NCI-H1092 treated with DMSO at 0.1 percent for 48 hours (cell line): Measurements from ENCODE around the gene CDH11.

Experiments
- DNase-seq: peaks from one replicate; lab custom pipeline; 2025; lab: John Stamatoyannopoulos, UW

CDH11 gene

DNA sequence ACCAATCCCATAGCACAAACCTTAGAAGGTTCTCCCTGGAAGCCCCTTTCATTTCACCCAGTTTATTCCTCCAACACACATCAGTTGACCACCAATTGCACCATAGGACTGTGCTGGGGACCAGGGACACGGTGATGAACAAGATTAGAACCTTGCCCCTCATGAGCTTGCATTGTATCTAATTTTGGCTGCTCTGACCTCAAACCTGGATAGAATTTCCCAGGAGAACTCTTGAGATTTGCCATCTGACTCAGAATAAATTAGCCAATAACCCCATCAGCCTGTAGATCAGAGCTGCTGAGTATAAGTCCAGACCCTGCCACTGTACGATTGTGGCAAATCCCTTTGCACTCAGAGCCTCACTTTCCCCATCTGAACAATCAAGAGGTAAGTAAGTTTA lies 52.1 kb downstream of the CDH11 start:
- DNase-seq, result no peak

DNA sequence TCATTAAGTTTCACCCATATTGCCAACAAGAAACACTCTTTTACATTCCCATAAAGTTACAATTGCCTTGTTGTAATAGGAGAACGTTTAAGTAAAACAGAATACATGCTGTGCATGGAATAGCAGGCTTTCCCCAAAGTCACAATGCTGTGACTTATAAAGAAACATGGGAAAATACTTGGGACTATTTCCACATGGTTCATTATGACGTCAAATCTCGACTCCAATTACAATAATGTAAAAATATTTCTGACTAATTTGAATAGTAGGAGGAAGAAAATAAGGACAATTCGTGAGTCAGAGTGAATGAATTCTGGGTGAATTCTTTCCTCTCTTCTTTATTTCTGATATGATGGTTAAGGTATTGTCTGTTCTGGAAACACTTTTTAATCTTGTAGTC lies 52.8 kb downstream of the CDH11 start:
- no peak for DNase-seq

DNA sequence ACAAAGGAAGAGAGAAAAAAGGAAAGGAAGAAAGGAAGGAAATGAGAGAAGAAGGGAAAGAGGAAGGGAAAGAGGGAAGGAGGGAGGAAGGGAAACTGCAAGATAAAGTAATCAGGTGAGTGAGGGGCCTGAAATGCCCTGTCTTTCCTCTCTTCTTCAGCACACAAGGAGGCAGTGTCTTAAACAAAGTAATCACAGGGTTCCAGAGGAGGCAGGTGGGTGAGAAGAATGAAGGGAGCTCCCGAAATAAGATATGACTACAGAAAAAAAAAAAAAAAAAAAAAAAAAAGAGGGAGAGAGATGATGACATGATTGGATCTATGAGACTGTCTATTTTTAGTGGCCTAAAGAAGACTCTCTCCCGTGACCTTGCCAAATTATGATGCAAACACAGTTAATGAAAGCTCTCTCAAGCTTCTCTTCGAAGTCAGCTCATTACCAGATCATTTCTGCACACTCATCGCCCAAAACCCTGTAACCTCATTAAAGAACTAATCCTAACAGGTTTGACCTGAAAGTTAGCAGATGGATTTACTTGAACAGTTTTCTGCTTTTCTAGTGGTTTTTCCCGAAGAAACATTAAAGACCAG lies 53.6 kb downstream of the CDH11 start:
- DNase-seq, result no peak

DNA sequence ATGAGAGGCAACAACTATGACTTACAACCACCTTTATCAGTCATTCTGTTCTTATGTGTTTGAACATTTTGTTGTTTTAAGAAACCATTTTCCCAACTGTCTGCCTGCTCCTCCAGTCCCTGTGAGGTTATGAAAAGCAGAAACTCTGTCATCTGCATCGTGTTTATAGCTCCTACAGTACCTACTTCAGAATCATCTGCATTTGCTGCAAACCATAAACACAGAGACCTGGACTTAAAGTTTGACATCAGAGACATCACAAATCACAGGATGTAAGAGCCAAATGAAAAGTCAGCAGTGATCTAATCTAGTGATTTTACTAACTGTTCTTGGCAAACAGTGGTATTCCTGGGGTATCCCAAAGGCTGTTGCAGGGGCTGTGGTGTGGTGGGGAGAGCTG lies 55.2 kb downstream of the CDH11 start:
- DNase-seq, result no peak

DNA sequence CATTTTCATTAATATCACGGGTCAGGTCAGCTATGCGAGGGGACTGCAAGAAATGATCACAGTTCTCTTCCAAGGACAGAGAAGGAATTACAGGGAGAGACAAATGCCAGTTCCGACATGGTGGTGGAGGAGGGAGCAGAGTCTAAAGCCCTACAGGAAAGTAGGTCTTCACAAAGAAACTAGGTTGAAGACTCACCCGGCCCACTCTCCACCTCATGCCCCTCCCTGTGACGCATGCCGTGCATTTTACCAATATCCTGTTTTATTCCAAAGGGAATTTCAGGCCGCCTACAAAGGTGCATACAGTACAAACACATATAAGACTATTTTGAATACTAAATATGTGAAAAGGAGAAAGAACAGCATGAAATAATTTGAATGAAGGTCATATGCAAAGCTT lies 56.8 kb downstream of the CDH11 start:
- no peak for DNase-seq

DNA sequence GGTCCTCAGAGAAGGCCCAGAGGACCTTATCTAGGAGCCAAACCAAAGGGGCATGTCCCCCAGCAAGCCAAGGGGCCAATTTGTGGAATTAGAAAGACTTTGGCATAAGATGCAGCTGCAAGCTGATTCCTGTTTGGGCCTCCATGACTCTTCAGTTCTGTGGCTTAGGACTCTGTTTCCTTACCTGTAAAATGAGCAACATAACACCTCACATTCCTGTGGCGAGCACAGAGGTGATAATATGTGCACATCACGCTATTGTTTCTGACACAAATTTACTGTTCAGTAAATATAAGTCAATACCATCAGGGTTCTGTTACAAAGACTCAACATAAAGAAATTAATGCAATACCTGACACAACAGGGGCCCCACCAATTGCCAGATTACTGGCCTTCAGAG lies 57.7 kb downstream of the CDH11 start:
- no peak for DNase-seq

DNA sequence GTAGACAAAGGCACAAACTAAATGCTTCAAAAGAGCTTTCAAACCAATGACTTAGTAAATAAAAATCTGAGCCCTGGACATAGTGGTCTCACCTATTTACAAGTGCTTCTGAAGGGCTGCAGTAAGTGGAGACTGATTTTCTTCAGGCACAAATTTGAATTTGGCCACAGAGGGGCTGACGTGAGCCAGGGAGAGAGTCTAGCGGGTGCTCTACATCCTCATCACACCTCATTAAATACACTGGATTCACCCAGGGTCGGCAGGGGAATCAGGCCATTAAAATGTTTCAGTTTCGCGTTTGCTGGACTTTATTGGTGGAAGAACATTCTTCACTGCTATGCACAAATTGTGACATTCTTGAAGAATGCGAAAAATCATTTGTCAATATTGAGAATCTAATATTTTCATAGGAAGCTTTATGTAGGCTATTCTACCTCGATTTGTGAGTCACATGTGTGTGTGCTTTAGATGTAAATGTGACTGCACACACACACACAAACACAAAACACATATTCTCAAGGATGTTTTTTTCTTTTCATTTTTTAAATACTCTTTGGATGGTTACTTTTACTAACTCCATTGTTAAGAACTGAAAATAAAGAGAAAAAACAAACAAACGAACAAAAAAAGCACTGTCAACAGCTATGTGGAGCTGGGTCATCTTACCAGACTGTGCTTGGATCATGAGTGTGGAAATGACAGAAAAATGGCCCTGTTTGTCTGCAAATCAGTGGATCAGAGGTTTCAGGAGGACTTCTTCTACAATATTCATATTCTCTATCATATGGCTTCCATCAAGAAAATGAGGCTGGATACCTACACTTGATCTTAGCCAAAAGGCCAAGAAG lies 58.9 kb downstream of the CDH11 start:
- peak; percentile 18 for DNase-seq

DNA sequence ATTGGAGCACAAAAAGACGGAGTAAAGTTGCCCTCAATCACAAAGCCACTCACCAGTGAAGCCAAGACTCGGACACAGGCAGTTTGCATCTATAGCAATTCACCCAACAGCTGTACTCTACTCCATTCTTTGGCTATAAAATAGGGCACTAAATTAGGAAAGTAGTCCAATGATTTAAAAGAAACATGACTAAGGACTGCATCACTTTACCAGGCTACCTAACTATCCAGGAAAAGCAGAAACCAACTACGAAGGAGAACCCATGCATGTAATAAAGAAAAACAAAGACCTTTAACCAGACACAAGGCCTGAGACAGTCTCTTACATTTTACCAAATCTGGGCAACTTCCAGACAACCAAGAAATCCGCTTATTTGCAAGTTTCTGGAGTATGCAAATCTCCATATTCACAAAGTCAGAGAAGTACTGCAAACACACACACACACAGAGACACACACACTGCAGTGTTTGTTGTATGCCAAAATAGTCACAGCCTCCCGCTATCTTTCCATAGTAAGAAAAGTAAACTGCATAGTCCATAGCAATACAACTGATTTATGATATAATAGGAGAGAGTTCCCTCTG lies 59.8 kb downstream of the CDH11 start:
- DNase-seq, result no peak

DNA sequence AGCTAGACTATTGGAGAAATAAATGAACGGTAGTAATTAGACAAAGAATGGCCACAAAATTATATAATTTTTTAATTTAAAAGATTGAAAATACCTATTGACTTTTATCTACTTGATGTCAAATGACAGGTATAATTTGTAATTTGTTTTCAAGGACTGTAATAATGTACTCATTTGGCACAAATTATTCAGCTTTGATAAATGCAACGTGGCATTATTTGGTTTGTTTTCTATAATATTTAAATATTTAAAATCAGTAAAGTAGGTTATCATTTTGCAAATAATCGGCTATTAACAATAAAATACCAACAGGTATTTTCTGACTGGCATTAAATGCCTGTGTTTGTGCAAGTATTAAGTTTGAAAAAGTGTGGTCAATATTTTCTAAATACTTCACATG lies 60.6 kb downstream of the CDH11 start:
- no peak for DNase-seq

DNA sequence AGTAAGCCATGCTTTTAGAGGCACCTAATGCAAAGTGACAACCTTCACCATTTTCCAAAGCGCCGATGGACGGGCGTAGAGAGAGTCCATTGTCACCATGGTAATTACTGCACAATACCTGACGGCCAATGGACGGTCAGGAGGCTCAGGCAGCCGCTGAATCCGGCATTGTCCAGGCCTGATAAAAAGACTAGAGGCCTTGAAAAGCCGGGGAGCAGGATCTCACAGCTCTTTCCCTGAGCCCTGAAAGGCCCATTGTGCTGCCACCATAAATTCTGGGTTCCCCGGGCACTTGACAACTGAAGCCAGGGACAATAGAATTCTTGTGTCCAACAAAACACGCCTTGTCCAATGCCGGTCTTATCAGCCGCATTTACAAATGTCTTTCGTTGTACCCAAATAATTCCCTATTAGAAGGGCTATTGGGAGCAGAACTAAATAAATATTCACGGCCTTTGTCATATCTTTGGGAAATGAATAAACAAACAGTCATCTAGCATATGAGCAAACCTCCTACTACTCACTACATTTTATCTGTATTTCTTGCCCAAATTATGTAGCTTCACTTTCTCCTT lies 62.4 kb downstream of the CDH11 start:
- DNase-seq, result no peak

DNA sequence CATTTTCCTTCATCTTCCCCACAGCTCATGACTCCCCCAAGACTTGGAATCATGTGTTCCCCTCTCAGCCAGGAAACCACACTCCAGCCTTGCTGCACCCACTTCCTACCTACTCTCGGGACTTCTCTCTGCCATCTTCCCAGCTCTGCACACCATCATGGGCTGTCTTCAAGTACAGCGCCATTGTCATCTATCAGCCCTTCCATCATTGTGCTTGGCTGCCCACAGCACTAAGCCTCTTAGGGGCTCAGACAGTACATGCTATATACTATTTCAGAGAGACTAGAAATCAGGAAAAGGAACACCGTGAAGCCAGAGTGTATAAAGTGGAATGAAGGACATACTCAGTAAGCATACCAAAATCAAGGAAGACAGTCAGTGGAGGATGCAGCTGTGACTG lies 64.7 kb downstream of the CDH11 start:
- no peak for DNase-seq

DNA sequence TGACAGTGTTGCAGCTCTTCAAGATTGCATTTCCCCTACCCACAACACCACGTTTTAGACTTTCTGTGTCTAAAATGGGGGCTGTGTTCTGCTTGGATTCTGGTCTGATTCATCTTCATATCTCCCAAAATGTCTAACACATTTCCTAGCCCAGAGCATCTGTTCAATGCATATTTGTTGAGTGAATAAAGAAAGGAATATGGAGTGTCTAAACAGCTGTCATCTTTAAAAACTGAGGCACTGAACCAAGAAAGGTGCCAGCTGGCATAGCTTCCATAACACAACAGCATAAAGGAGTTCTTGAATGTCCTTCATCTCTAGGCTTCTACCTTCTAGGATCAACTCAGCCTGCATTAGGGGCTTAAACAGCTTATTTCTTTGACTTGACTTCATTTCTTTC lies 67.4 kb downstream of the CDH11 start:
- DNase-seq, result no peak

DNA sequence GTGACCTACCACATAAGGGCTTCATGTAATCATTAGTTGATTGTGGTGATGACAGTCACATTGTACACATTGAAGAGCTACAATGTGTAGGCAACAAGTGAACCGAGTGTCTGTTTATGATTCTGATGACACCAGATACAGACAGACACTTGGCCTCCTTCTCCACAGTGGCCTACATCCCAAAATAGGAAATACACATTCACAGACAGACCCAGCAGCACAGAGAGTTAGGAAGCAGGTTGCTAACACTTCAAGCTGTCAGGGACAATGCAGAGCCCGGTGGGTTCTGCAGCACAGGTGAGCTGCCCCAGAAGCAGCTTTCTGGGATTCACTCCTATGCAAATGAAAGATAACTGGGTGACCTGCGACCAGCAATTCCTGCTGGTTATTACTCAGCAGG lies 72.2 kb downstream of the CDH11 start:
- DNase-seq, result no peak

DNA sequence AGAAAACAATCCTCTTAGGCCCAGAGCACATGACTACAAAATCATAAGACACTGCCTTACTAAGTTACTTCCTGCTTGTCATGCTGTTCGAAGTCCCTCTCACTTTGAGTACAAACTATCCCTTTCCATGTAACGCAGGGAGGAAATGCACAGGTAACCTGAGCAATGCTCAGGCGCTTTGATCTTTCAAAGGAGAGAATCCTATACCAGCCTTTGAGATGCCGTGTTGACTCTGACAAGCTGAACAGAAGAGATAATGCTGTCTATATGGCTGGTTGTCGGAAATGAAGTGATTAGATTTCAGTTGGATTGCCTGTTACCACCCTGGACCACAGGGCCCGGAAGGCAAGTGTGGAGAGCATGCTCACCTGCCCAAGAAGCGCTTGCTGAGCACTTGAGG lies 75.9 kb downstream of the CDH11 start:
- DNase-seq, result no peak

DNA sequence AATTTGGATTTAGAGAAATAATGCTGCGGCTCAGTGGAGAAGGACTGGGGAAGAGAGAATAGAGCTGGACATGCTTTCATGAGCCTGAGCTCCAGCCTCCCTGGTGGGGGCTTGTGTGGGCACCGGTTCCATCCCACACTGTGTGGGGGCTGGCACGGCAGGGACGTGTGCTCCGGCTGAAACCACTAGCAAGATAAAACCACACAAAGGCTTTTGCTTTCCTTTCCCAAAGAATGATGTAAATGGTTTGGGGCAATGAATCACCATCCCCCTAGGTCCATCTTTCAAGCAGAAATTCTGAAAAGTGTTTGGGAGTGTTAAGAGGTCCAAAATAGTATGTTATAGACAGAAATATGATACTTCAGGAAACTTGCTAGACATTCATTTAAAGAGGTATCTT lies 77.0 kb downstream of the CDH11 start:
- no peak for DNase-seq

DNA sequence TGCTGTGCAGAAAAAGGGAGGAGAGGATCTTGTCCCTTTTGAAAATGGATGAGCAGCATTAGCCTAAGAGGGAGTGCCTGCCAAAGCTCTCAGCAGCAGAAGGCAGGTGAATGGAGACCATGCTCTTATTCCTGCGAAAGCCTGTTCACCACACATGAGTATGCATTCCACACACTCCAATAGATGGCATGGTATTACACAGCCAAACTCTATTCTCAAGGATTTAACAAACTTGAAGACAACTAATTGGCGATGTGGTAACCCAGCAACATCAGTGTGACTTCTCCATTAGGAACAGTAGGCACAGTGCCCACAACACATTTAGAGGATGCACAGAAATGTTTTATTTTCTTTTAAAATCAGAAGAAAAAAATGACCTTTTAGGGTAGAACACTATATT lies 77.8 kb downstream of the CDH11 start:
- DNase-seq, result no peak

DNA sequence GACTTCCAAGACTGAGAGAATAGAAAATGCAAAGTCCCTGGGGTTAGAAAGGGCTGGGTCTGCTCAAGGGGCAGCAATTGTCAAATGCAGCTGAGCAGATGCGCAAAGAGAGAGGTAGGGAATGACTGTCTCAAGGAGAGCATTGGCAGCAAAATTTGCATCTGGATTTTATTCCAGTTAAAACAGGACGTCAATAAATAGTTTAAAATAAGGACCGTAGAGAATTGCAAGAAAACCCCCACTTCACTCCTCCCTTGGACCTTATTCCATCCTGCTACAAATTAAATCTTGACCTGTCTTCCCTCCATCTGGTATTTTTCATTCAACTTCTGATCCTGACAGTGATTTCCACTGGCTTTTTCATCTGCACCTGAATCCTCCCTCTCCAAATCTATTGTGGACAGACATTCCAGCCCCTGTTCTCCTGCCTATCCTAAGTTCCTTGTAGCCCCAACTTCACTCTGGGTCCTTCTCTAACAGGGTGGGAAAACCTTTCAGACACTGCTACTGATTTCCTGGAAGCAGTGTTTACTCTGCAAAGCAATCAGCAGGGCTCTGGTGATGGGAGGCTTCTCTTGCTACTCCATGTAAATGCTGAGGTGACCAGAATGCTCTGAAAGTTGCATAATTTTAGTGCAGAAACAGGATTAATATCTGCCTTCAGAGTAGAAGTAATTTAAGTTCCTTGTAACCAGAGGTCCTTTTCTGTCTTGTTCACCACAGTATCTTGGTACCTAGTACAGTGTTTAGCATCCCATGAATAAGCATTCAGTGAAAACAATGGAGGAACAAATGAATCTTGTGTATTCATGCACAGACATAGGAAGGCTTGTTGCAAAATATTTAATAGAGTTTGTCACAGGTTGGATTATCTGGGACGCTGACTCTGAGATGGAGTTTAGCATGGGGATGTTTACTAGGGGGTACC lies 79.2 kb downstream of the CDH11 start:
- DNase-seq, result no peak

DNA sequence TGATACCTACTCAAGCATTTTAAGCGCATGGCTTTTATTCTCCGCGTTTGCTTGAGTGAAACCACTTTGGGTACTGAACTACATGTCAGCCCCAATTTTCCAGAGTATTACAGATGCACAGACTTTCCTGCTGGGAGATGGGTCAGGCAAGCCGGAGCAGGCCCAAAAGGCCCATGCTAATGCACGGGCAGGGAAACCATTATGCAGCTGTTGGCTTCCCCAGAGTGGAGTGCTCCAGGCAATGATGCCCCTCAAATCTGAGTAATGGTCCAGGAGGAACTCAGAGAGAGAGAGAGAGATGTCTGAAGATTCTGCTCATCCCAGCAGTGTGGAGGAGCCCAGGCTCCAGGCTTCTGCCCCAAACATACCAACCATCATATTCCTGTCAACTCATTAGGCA lies 80.2 kb downstream of the CDH11 start:
- no peak for DNase-seq

DNA sequence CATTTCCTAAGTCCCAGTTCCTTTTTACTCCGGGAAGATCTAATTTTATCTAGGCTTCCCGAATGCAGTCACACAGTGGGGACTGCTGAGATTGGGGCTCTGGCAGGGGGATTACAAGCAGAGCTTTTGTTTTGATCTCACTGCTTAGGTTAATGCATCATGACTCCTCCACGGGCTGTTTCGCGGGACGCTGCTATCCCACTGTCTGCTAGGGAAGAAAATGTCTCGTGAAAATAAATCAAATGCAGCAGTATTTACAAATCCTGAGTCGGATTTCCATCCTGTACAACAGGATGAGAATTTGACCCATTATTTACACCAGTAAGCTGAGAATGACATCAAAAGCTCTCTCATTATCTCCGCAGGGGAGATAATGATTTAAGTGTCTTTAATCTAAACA lies 83.8 kb downstream of the CDH11 start:
- no peak for DNase-seq

DNA sequence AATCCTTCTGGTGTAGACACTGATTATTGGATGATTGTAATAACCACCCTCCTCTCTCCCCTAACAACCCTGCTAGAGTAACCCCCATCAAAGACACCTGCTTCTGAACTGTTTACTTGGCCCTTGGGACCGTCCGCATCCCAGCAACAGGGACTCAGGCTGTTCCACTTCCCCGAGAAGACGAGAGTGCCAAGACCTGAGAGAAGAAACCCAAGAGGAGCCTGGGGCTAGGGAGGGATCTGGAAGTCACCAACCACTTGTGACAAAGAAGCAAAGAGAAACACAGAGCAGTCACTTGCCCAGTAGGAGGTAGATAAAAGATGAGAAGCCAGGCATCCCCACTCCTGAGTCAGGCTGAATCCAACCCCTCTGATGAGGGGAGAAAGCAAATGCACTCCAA lies 84.3 kb downstream of the CDH11 start:
- no peak for DNase-seq

DNA sequence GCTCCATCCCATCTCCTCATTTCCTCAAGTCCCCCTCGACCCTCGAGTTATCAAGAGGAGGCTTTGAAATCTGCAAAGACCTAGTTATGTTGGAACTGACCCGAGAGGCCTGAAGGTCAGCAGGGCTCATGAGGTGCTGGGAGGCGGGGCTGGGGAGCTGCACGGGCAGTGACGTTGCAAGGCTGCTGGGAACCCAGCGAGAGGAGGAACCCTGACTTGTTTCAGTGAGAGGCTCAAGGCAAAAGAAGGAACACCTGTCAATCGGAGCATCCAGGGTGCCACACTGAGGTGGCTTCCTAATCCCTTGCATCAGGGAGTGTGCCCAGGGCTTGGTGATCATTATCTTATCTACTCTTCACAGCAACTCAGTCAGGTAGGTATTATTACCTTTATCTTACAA lies 86.9 kb downstream of the CDH11 start:
- DNase-seq, result no peak

DNA sequence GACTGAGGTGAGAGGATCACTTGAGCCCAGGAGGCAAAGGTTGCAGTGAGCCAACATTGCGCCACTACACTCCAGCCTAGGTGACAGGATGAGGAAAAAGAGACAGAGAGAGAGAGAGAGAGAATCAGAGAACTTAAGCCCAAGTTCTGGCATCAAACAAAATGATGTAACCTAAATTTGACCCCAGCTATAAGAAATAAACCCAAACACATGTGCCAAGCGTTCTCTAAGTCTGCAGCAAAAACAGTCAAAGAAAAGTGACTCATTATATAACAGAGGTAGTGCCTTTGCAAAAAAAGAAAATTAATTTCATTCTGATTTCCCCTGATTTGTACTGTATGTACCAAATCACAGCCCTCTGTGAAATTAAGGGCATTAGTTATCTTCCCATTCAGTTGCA lies 89.5 kb downstream of the CDH11 start:
- DNase-seq, result no peak
